HG03342 (cell line): ENCODE results near the gene GC.
"Not testable (repeated sequence)": the region's sequence is repeated elsewhere in the genome, so short reads cannot be mapped to it uniquely, and the experiment has no call there.

Source experiments
- ATAC-seq: cut with Tn5 transposase; IDR thresholded peaks from one replicate; pipeline ENCODE4 v1.9.1; 2021; ENCODE audit warnings: mild to moderate bottlenecking, moderate library complexity; ENCODE audit not compliant: unreplicated experiment

The GC gene, protein sequence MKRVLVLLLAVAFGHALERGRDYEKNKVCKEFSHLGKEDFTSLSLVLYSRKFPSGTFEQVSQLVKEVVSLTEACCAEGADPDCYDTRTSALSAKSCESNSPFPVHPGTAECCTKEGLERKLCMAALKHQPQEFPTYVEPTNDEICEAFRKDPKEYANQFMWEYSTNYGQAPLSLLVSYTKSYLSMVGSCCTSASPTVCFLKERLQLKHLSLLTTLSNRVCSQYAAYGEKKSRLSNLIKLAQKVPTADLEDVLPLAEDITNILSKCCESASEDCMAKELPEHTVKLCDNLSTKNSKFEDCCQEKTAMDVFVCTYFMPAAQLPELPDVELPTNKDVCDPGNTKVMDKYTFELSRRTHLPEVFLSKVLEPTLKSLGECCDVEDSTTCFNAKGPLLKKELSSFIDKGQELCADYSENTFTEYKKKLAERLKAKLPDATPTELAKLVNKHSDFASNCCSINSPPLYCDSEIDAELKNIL

DNA sequence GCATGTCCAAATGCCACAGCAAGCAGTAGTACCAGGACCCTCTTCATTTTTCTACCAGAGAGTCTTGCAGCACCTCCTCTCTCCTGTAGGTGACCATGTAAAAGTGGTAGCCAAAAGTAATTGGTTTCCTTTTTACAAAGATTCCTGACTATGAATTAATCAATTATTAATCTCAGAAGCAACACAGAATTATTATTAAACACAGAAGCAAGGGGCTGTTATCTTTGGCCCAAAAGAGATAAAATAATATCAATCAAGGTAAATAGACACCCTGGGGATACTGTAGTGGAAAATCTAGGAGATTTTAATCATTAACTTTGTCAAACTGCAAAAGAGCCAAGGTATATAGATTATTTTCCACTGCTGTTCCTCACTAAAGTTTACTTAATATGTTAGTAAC is at the start of gene GC:
Gene GC (minus strand): TSS at position 108 of the 400 bp plus-strand sequence. CDS start 61 bp downstream, at position 47.
- ATAC-seq: no peak

DNA sequence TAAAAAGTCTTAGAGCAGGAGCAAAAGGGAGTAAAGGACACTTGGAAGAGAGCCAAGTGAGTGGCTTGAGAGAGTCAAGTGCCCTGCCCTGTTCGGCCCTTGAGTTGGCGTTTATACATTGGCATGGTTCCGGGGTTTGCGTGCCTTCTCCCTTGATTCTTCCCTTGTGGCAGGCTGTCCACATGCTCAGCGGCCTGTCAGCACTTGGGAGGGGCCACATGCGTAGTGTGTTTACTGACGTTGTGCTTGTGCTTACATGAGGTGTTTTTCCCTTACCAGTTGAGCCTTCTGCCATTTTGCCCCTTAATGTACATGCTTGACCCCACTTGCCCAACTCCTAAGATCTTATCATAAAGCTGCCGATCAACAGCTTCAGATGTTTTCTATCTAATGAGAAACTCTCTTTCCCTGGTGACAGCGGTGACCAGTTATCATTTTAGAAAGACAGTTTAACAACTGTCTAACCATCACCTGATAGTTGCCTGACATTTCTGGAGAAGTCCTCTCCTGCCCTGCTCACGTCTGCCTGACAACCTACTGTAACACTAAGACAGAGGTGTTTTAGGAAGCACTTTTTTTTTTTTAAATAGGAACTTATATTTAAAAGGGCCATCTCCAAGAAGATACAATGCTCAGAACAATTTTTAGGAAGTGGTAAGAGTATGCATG is 49.5 kb upstream of the GC start:
- no peak for ATAC-seq

DNA sequence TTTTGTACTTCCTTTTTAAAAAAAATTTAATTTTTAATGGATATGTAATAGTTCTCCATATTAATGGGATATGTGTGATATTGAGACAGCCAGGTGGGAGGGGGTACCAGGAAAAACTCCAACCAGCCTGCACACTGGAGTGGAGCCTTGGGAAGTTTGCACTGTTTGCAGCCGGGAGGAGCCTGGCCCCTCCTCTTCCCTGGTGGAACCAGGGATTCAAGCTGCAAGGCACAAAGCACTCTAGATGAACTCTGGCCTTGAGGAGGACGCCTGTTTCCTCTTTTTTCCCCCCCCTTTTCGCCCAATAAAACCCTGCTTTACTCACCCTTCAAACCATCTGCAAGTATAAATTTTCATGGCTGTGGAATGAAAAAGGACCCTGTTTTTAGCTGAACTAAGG is 48.2 kb upstream of the GC start:
- ATAC-seq: no peak

GRCh38 chr4:71830497-71831190 is 46.8 kb upstream of the GC start:
- ATAC-seq: peak; percentile 79

- ATAC-seq: no peak
Observed at GRCh38 chr4:71828470-71828869, 44.6 kb upstream of the GC start.

DNA sequence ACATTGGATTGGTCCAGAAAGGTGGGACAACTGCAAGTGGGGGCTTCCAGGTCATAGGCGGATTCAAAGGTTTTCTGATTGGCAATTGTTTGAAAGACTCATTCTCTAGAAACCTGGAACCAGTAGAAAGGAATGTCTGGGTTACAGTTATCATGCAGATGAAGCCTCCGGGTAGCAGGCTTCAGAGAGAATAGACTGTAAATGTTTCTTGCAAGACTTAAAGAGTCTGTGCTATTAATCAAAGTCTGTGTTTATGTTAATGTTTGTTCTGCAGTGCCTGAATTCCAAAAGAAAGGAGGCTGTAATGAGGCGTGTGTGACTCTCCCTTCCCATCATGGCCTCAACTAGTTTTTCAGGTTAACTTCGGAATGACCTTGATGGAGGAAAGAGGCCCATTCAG is 43.9 kb upstream of the GC start:
- no peak for ATAC-seq

- ATAC-seq: no peak
Observed at GRCh38 chr4:71816676-71817303, 32.9 kb upstream of the GC start.

DNA sequence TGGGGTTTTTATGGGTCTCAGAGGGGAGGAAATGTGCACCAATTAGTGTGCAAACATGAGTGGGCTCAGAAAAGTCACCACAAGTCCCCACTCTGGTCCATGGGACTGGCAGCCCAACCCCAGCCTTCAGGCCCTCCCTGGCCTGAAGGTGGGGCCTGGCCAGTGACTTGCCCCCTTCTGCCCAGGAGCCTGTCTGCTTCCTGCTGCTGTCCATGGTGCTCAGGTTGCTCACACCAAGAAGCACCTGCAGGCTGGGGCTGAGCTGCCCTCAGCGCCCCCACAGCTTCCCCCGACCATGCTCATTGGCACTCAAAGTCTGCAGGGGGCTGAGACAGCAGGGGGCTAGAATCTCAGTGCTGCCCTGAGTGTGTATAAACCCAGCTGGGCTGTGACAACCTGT is 30.6 kb upstream of the GC start:
- ATAC-seq: no peak

- ATAC-seq: not testable (repeated sequence)
Observed at GRCh38 chr4:71809805-71810204, 25.9 kb upstream of the GC start.

DNA sequence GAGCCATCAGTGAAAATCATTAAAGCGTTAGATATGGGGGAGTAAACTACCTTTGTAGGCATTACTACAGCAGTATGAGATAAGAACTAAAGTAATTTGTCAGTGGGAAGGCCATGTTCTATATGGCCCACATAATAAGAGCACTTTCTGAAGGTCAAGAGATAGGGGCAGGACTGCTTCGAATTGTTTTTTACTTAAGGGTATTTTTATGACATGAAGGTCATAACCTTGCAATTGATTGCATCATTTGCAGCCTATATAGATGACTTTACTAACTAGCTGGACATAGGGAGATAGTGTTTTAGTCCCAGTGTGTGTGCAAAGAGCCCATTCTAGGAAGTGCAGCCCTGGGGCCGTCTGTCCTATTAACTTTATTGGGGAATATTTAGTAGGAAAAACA is 23.6 kb upstream of the GC start:
- ATAC-seq: no peak

DNA sequence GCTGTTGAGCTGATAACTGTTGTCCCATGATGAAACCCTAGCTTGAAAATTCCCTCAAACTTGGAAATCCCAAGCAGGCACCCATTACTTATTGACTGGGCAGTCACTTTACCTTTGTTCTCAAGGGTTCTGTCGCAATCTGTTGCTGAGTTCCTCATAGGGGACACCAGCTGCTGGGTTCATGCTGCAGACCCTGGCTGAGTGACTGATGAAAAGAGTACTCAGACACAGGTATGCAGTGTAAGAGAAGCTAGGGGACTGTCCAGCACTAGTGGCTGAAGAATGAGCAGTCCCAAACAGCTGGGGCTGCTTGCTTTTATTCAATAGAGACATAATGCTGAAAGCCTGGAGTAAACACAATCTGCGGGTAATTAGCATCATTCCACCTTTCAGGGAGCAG is 21.4 kb upstream of the GC start:
- ATAC-seq: not testable (repeated sequence)

GRCh38 chr4:71804017-71804697 is 20.3 kb upstream of the GC start:
- ATAC-seq: not testable (repeated sequence)

- ATAC-seq: no peak
Observed at GRCh38 chr4:71785959-71786358, 2.1 kb upstream of the GC start.

GRCh38 chr4:71784569-71785197 is 804 bp upstream of the GC start:
- ATAC-seq: no peak

DNA sequence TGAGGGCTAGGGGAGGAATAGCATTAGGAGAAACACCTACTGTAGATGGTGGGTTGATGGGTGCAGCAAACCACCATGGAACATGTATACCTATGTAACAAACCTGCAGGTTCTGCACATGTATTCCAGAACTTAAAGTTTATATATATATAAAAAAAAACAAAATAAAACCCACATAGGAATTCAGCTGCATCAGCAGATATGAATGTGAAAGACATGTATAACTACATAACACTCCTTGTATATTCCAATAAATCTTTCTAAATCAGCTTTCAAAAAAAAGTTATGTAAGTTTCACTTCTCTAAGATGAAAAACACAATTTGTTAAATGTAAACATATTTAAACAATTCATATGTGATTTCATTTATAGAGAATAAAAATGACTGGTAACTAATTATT is 6.0 kb downstream of the GC start:
- no peak for ATAC-seq

DNA sequence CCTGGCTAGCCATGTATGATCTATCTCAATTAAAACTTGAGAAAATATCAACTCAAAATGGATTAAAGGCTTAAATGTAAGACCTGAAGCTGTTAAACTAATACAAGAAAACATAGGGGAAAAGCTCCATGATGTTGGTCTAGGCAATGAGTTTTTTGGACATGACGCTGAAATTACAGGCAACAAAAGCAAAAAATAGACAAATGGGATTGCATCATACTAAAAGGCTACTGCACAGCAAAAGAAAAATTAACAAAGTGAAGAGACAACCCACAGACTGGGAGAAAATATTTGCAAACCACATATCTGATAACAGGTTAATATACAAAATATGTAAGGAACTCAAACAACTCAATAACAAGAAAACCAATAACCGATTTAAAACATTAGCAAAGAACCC is 8.4 kb downstream of the GC start:
- ATAC-seq: no peak

DNA sequence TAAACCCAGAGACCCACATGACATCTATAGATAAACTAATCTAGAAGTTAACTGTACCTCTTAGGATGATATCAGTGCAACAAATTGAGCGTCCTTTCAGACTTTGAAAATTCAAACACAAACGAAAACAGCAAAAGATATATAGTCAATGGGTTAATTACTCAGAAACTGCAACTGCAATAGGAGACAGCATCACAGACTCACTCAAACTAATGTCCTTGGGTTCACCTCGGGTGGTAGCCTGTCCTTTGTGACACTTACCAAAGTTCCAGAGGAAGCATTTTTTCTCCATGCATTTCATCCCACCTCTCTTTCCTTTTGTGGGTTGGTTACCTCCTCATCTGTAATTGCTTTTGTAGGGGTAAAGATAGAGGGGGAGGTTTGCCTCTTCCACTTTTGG is 9.7 kb downstream of the GC start:
- no peak for ATAC-seq

DNA sequence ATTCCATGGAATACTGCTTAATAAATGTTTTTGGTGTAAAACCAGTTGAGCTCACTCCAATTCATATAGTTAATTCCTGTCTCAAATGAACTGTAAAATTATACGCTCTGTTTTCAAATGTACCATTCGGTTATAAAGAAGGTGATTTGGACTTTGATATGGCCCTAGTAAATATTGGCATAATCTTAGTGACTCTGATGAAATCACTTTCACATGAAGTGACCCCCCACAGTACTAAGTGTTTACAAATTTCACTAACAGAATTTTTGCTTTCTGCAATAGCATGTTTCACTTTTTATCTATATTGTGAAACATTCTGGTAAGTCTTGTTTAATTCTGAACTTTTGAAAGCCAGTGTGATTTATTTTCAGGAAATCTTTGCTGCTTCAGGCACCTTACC is 10.9 kb downstream of the GC start:
- no peak for ATAC-seq

DNA sequence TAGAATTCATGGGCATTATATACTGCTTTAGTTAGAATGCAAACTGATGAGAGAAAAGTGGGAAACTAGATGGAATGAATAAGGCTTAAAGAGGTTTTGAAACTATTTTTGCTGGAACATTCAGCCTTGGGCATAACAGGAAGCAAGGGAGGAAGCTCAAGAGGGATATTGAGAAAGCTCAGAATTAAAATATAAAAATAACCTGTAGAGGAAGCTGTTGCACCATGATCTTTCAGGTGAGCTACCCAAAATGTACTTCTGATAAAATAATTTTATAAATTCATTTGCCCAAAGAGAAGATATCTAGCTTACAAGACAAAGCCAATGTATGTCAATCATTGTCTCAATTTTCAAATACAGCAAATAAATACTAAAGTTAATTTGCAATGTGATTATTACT is 11.3 kb downstream of the GC start:
- ATAC-seq: no peak

- ATAC-seq: no peak
Observed at GRCh38 chr4:71771613-71772012, 12.3 kb downstream of the GC start.
